Activated CD4-positive, CD25-positive, alpha-beta regulatory T cell treated with anti-CD3 and anti-CD28 coated beads, Interleukin-2, amount 50 U/mL, for 16 hours (primary cell): Measurements from ENCODE around the gene KIF5A.
"Not testable (repeated sequence)": the region's sequence is repeated elsewhere in the genome, so short reads cannot be mapped to it uniquely, and the experiment has no call there.

Source experiments
- DNase-seq: peaks from one replicate; pipeline ENCODE4 v3.0.0-alpha.2; 2020; ENCODE audit warnings: low read depth, low spot score

KIF5A gene

DNA sequence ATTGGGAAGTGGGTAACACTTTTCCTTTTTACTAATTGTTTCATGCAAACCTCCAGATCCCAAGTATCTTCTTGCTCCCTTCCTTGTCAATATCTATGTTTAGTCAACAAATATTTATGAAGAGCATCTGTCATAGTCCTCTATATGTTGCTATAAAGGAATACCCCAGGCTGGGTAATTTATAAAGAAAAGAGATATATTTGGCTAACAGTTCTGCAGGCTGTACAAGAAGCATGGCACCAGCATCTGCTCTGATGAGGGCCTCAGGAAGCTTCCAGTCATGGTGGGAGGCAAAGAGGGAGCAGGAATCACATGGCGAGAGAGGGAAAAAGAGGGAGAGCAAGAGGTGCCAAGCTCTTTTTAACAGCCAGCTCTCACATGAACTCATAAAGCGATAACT lies 4.6 kb downstream of the KIF5A start:
- no peak for DNase-seq

- no peak for DNase-seq
Measured at GRCh38 chr12:57554897-57555296, 5.1 kb downstream of the KIF5A start.

GRCh38 chr12:57558864-57559263 lies 9.0 kb downstream of the KIF5A start:
- DNase-seq, result no peak

GRCh38 chr12:57560516-57560915 lies 10.7 kb downstream of the KIF5A start:
- no peak for DNase-seq

GRCh38 chr12:57561117-57561516 lies 11.3 kb downstream of the KIF5A start:
- DNase-seq, result not testable (repeated sequence)

DNA sequence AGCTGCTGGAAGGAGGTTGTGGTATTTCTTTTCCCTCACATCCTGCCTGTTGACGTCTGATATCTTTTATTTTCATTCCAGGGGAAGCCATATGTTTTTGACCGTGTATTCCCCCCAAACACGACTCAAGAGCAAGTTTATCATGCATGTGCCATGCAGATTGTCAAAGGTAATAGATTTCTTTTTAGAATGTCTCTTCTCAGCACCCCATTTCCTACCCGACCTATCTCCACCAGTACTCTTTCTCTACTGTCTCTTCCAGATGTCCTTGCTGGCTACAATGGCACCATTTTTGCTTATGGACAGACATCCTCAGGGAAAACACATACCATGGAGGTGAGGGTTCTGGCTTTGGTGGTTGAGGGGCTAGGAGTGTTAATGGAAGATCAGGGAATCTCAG lies 13.5 kb downstream of the KIF5A start:
- DNase-seq, result no peak

DNA sequence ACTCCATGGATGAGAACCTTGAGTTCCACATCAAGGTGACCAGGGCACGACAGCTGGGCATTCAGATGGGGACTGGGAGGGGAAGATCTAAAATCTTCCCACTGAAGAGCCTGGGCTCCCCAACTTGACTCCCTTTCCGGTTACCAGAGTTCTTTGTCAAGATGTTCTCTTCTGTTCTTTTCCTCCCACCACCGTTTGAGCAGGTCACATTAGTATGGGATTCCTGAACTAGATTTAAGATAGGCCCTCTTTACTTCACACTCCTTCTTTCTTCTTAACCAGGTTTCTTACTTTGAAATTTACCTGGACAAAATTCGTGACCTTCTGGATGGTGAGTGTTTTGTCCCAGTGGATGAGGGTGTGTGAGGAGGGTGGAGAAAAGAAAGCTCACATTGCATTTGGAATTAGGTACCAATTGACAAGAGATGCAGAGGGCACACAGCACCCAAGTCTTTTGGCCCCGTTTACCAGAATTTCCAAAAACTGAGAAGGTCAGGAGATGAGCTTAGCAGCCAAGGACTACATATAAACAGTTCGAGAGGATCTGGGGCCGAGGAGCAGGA lies 14.4 kb downstream of the KIF5A start:
- no peak for DNase-seq

- no peak for DNase-seq
Measured at GRCh38 chr12:57568838-57569237, 19.0 kb downstream of the KIF5A start.

DNA sequence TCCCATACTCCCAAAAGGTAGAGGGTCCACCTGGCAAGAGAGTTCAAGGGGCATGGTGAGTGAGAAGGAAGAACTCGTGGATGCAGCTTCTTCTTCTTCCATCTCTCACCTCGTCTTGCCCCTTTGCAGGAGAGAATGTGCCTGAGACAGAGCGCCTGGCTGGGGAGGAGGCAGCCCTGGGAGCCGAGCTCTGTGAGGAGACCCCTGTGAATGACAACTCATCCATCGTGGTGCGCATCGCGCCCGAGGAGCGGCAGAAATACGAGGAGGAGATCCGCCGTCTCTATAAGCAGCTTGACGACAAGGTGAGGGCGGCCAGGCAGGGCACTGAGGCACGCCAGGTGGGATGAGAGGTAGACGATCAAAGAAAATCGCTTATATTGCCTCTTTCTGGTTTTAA lies 20.0 kb downstream of the KIF5A start:
- DNase-seq, result no peak

DNA sequence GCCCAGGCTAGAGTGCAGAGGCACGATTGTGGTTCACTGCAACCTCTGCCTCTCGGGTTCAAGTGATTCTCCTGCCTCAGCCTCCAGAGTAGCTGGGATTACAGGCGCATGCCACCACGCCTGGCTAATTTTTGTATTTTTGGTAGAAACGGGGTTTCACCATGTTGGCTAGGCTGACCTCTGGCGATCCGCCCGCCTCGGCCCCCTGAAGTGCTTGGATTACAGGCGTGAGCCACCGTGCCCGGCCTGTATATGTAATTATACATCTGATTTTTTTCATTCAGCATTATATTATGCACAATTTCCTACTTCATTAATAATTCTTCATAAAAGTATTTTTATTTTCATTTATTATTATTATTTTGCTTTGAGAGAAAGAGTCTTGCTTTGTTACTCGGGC lies 20.6 kb downstream of the KIF5A start:
- DNase-seq, result not testable (repeated sequence)

DNA sequence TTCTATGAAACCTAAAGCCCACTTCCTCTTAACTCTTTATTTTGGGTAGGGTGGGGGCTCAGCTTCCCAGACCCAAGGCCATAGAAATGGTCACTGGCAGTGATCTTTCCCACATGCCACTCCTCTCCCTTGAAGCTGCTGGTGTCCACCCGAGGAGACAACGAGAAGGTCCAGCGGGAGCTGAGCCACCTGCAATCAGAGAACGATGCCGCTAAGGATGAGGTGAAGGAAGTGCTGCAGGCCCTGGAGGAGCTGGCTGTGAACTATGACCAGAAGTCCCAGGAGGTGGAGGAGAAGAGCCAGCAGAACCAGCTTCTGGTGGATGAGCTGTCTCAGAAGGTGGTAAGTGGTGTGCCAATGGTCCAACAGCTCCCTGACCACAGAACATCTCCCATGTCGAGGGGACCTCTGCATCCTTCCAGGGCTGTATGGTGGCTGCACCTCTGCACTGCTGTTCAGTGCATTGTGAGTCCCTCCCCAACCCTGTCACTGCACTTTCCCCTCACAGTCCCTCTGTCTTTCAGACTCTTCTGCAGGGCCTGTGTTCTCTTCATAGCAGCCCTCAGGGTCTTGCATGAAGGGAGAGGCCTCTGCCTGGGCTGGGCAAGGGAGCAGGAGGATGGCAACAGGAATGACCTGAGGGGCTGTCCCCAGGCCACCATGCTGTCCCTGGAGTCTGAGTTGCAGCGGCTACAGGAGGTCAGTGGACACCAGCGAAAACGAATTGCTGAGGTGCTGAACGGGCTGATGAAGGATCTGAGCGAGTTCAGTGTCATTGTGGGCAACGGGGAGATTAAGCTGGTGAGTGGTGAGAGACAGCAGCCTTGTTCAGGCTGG lies 22.3 kb downstream of the KIF5A start:
- DNase-seq, result no peak

- DNase-seq, result no peak
Measured at GRCh38 chr12:57574795-57575194, 25.0 kb downstream of the KIF5A start.

GRCh38 chr12:57575771-57576612 lies 26.1 kb downstream of the KIF5A start:
- no peak for DNase-seq

- DNase-seq, result no peak
Measured at GRCh38 chr12:57576613-57577160, 26.8 kb downstream of the KIF5A start.

DNA sequence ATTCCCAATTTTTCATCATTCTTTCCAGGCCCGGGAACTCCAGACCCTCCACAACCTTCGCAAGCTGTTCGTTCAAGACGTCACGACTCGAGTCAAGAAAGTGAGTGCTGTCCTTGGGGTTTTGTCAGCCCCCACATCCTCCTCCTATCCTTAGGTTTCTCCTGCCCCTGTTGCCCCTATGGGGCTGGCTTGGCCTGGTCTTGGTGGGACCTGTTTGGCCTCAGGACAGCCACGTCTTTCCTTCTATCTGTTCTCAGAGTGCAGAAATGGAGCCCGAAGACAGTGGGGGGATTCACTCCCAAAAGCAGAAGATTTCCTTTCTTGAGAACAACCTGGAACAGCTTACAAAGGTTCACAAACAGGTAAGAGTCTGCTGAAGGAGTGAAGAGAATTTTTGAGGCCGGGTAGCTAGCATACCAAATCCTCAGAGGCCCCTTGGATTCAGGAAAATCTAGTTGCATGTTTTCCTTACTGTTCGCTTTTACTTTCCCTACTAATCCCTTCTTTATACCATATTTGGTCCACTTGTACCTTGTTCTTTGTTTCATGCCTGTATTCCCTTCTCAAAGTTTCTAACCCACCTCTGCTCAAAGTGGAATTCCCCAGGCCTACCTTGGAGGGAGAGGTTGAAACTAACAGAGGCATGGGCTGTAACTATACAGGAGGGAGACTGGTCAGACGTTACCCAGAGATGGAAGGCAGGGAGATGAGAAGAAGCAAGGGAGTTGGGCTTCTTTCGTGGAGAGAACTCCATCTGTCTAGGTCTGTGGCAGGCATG lies 28.3 kb downstream of the KIF5A start:
- DNase-seq, result no peak

DNA sequence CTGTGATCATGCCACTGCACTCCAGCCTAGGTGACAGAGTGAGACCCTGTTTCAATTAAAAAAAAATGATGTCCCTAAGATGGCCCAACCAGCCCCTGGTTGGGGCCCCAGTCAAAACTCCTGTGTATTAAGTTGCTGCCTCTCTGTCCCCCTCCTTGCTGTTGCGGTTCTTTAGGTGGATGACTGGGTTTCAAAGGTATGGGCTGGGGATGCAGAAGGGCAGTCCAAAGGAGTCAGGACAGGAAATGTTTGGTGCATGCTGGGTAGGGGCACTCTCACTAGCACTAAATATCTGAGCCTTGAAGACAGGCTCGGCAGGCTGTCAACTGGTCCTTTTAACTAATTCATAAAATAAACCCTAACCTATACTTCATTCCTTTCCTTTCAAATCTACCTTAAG lies 29.2 kb downstream of the KIF5A start:
- no peak for DNase-seq

DNA sequence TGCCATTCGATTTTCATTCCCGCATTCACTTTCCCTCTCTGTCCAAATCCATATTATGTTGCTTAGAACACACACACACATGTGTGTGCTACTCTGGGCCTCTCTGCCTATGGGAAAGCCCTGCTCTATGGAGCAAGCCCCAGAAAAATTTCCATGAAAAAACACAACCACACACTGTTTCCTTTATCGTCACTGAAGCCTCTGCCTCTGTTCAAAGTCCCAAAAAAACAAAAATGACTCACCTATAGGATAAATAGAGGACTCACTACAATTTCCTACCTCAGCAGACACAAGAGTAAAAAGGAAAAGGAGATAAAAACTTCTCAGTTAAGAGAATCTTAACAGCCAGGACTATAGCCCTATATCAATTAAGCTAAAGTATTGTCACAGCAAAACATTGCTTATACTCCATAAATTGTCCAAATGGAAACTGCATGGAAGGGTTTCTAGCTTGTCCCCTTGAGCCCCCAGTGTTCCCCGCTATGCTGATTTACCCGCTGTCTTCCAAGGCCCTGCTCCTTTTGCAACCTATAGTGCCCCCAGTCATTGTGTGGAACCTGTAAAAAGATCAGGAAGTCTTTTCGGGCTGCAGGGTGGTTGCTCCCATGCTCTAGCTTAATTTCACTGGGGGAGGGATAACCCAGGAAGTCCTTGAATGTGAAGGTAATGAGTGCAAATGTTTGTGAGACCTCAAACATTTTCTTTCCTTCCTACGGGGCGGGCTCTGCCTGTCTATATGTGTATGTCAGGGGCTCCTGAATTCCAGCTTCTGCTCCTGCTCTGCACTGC lies 30.0 kb downstream of the KIF5A start:
- no peak for DNase-seq

- DNase-seq, result no peak
Measured at GRCh38 chr12:57580466-57580795, 30.6 kb downstream of the KIF5A start.

DNA sequence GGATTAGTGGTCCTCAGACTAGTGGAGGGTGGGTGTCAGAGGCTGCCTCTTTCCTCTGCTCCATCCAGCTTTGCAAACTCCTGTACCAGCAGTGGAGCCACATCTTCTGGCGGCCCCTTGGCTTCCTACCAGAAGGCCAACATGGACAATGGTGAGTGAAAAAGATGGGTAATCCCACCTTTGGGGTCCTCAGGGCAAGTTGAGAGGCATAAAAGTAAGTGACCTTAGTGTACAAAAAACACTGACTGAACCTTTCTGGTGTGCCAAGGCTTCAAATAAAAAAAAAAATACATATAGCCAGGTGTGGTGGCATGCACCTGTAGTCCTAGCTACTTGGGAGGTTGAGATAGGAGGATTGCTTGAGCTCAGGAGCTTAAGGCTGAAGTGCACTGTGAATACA lies 32.0 kb downstream of the KIF5A start:
- DNase-seq, result no peak

- no peak for DNase-seq
Measured at GRCh38 chr12:57582440-57582839, 32.6 kb downstream of the KIF5A start.
